CD14-positive monocyte (primary cell): ENCODE measurements around the gene PEX16. TPM values are rescaled to one million over a fixed set of nuclear protein-coding genes. Genes with fewer than 3 reads are reported as not detected.

ENCODE experiments used
- DNase-seq, 3 donors: peaks; one replicate each; pipeline ENCODE4 v3.0.0-alpha.2; 2011 to 2022
- H2AFZ ChIP-seq: 2 replicates; pipeline ENCODE4 v1.6.0; 2012; ENCODE audit warnings: mild to moderate bottlenecking, low read depth, low read length, inconsistent platforms; ENCODE audit not compliant: insufficient read depth, poor library complexity, severe bottlenecking
- H3K27ac ChIP-seq, 2 donors: 1 replicate in 1 of 2; 2 replicates in 1 of 2; pipeline ENCODE4 v1.5.1; 2012 to 2013; ENCODE audit warnings: low read length in 2 of 2, control low read depth in 1 of 2, inconsistent platforms in 1 of 2, low read depth in 1 of 2, mild to moderate bottlenecking in 1 of 2
- H3K27me3 ChIP-seq, 2 donors: one replicate each; pipeline versions ENCODE4 v1.6.0 to v1.6.1; 2011 to 2013; ENCODE audit warnings: low read length in 2 of 2; ENCODE audit not compliant: control insufficient read depth in 2 of 2, insufficient read depth in 2 of 2
- H3K36me3 ChIP-seq, 2 donors: replicated peaks in 1 of 2; 1 replicate in 1 of 2; 2 replicates in 1 of 2; pipeline versions ENCODE4 v1.5.1 to v1.6.1; 2012 to 2013; ENCODE audit warnings: low read length in 2 of 2, control low read depth in 1 of 2, inconsistent platforms in 1 of 2, mild to moderate bottlenecking in 1 of 2; ENCODE audit not compliant: insufficient read depth in 2 of 2, control insufficient read depth in 1 of 2
- H3K4me1 ChIP-seq, 2 donors: 1 replicate in 1 of 2; 2 replicates in 1 of 2; pipeline versions ENCODE4 v1.5.1 to v1.6.1; 2012 to 2013; ENCODE audit warnings: low read length in 2 of 2, control low read depth in 1 of 2, inconsistent platforms in 1 of 2, mild to moderate bottlenecking in 1 of 2, moderate library complexity in 1 of 2; ENCODE audit not compliant: insufficient read depth in 2 of 2, control insufficient read depth in 1 of 2
- H3K4me2 ChIP-seq: replicated peaks from 2 replicates; pipeline ENCODE3; 2012; ENCODE audit warnings: low read length, moderate library complexity, mild to moderate bottlenecking; ENCODE audit not compliant: poor library complexity, severe bottlenecking; ENCODE audit errors: extremely low read depth
- H3K4me3 ChIP-seq, 3 experiments: fragments of 200-600 bp in 1 of 3; sonication (generic) in 1 of 3; replicated peaks in 1 of 3; 1 replicate in 2 of 3; 2 replicates in 1 of 3; pipeline ENCODE4 v1.5.1; 2011 to 2013; ENCODE audit warnings: low read length in 3 of 3, mild to moderate bottlenecking in 3 of 3, control low read depth in 2 of 3, low read depth in 2 of 3, inconsistent platforms in 1 of 3, moderate library complexity in 1 of 3
- H3K79me2 ChIP-seq: 2 replicates; pipeline ENCODE4 v1.6.0; 2012; ENCODE audit warnings: mild to moderate bottlenecking, control low read depth, inconsistent platforms, low read length, moderate library complexity; ENCODE audit not compliant: insufficient read depth
- H3K9ac ChIP-seq: 2 replicates; pipeline ENCODE4 v1.6.0; 2017; ENCODE audit warnings: low read length, mild to moderate bottlenecking; ENCODE audit not compliant: insufficient read depth, poor library complexity, severe bottlenecking
- H3K9me3 ChIP-seq, 2 donors: replicated peaks in 1 of 2; 1 replicate in 1 of 2; 2 replicates in 1 of 2; pipeline versions ENCODE4 v1.5.1 to v1.6.1; 2012 to 2013; ENCODE audit warnings: low read length in 2 of 2, control low read depth in 1 of 2; ENCODE audit not compliant: control insufficient read depth in 1 of 2, insufficient read depth in 1 of 2
- H4K20me1 ChIP-seq: 2 replicates; pipeline ENCODE4 v1.6.0; 2012; ENCODE audit warnings: mild to moderate bottlenecking, low read length, control low read depth, moderate library complexity; ENCODE audit not compliant: insufficient read depth
- H3K27ac Mint-ChIP-seq, 7 donors: one replicate each; pipeline ENCODE4 v1.8.0; 2020; ENCODE audit warnings: mild to moderate bottlenecking in 7 of 7, mixed read lengths in 7 of 7, moderate library complexity in 6 of 7, inconsistent platforms in 2 of 7
- H3K27me3 Mint-ChIP-seq, 3 donors: one replicate each; pipeline ENCODE4 v1.8.0; 2021 to 2022; ENCODE audit warnings: low read depth in 3 of 3, mild to moderate bottlenecking in 3 of 3, mixed read lengths in 3 of 3, moderate library complexity in 3 of 3, inconsistent platforms in 1 of 3
- H3K36me3 Mint-ChIP-seq, 2 donors: one replicate each; pipeline ENCODE4 v1.8.0; 2020; ENCODE audit warnings: mixed read lengths in 2 of 2, inconsistent platforms in 1 of 2, mild to moderate bottlenecking in 1 of 2
- H3K4me1 Mint-ChIP-seq: one replicate; pipeline ENCODE4 v1.8.0; 2020; ENCODE audit warnings: mild to moderate bottlenecking, mixed read lengths
- H3K4me3 Mint-ChIP-seq, 2 donors: one replicate each; pipeline ENCODE4 v1.8.0; 2020; ENCODE audit warnings: mild to moderate bottlenecking in 2 of 2, mixed read lengths in 2 of 2, moderate library complexity in 1 of 2
- H3K9me3 Mint-ChIP-seq, 7 donors: one replicate each; pipeline ENCODE4 v1.8.0; 2020 to 2022; ENCODE audit warnings: mixed read lengths in 7 of 7, mild to moderate bottlenecking in 6 of 7, moderate library complexity in 6 of 7, inconsistent platforms in 2 of 7
- CTCF ChIP-seq: fragments of 200-600 bp; IDR thresholded peaks from one replicate; pipeline ENCODE4 v1.8.0; 2022; ENCODE audit warnings: antibody characterized with exemption, mild to moderate bottlenecking
- WGBS: methylation state at CpG from one replicate; pipeline ENCODE4 v1.1.5; 2013; ENCODE audit warnings: missing lambda C conversion rate; ENCODE audit not compliant: insufficient coverage; 5-methylcytosine and 5-hydroxymethylcytosine counted together
- intact Hi-C, 2 donors: fragments of 100-400 bp; cut with micrococcal nuclease; formaldehyde crosslinking; loops; one replicate each; pipeline versions ENCODE4 v1.15.0 to v1.15.1; 2023
- polyA plus RNA-seq, 3 donors: library from polyadenylated mRNA; depleted of rRNA in 1 of 3; unstranded in 2 of 3; stranded (reverse) in 1 of 3; fragments of 300-500 nt in 2 of 3; fragments of >200 nt in 1 of 3; fragmentation: Illumina TruSeq in 2 of 3; gene quantifications; 1 replicate in 2 of 3; 2 replicates in 1 of 3; pipeline ENCODE4 v1.2.3, GENCODE V29; 2012 to 2021

PEX16 gene
- polyA plus RNA-seq, 3 donors, result 33.8 to 46.1 (median 35.1) TPM

GRCh38 chr11:45895553-45896259, 22.0 kb downstream of the PEX16 start:
- Histone ChIP-seq H3K9ac (no peak overlapping the region), H3K4me2 (no peak overlapping the region), H3K27ac (no peak overlapping the region), H2AFZ (no peak overlapping the region), H3K4me3 (no peak overlapping the region), H3K27me3 (peaks cover 19 to 48% of the 10 kb centered on the region in 2 donors), H3K79me2 (no peaks in the 10 kb centered on the region), H3K4me1 (peaks cover 11 to 15% of the 10 kb centered on the region in 2 donors), H4K20me1 (no peaks in the 10 kb centered on the region), H3K9me3 (peaks cover 4 to 14% of the 10 kb centered on the region in 2 donors), H3K36me3 (no peaks in the 10 kb centered on the region)
- intact Hi-C loops, result no loop called here
- no peak for TF ChIP-seq CTCF
- Mint-ChIP-seq H3K4me1 (peaks cover 6% of the 10 kb centered on the region), H3K36me3 (peaks cover 2 to 3% of the 10 kb centered on the region in 2 donors), H3K4me3 (no peak overlapping the region), H3K27ac (no peak overlapping the region), H3K9me3 (peaks cover 0 to 10% (median 3%) of the 10 kb centered on the region in 7 donors), H3K27me3 (peaks cover 44 to 64% (median 47%) of the 10 kb centered on the region in 3 donors)
- no peak for DNase-seq
- WGBS, result 95% methylated on average over 5 of the region's 8 CpGs

GRCh38 chr11:45894555-45895247, 23.0 kb downstream of the PEX16 start:
- peak overlapping the region in 1 of 7 donors; percentile 43 for H3K27ac Mint-ChIP-seq
- peaks cover 40 to 60% (median 40%) of the 10 kb centered on the region in 3 donors for H3K27me3 Mint-ChIP-seq
- Histone ChIP-seq H3K4me1 (peaks cover 7 to 8% of the 10 kb centered on the region in 2 donors), H3K9ac (no peak overlapping the region), H3K9me3 (peaks cover 4 to 10% of the 10 kb centered on the region in 2 donors), H2AFZ (no peak overlapping the region), H3K4me2 (no peak overlapping the region), H4K20me1 (no peaks in the 10 kb centered on the region), H3K79me2 (no peaks in the 10 kb centered on the region), H3K36me3 (no peaks in the 10 kb centered on the region), H3K27ac (no peak overlapping the region), H3K4me3 (no peak overlapping the region), H3K27me3 (peaks cover 14 to 42% of the 10 kb centered on the region in 2 donors)
- DNase-seq, result no peak
- H3K9me3 Mint-ChIP-seq, result peaks cover 0 to 6% (median 0%) of the 10 kb centered on the region in 7 donors
- TF ChIP-seq CTCF, result no peak
- H3K4me1 Mint-ChIP-seq, result peaks cover 2% of the 10 kb centered on the region
- no peaks in the 10 kb centered on the region for H3K36me3 Mint-ChIP-seq
- intact Hi-C loops, result no loop called here
- 90% methylated on average over 6 of the region's 6 CpGs for WGBS
- no peak overlapping the region for H3K4me3 Mint-ChIP-seq
